ENCODE results near the gene IPCEF1.

DNA sequence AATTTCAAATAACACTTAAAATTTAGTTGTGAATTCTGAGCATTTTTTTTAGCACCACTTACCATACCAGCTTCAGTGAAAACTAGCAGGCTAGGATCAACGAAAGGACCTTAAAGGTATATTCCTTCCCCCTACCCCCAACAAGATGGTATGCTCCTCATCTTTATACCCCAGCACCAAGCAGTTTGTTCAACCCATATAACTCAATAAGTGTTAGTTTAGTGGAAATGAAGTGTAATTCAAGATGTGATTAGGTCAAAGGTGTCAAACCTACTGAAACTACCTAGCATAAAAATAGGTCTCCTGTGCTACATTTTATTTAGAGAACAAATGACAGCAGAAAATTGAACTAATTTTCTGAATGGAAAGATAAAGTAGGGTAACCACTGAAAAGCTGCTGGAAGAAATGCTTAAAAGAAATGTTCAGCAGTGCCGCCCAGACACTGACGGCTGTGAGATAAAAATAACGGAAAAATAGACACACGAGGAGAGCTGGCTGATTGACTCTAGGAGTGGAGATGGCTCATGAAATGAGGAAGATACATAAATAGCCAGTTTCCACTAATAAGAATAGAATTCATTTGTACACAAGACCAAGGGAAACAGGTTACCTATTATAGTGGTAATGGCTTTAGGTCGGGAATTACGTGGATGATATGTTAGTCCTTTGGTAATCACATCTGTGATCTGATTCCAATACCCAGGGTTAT lies 94.8 kb downstream of the IPCEF1 start:
- TF ChIP-seq, protein P1, sequence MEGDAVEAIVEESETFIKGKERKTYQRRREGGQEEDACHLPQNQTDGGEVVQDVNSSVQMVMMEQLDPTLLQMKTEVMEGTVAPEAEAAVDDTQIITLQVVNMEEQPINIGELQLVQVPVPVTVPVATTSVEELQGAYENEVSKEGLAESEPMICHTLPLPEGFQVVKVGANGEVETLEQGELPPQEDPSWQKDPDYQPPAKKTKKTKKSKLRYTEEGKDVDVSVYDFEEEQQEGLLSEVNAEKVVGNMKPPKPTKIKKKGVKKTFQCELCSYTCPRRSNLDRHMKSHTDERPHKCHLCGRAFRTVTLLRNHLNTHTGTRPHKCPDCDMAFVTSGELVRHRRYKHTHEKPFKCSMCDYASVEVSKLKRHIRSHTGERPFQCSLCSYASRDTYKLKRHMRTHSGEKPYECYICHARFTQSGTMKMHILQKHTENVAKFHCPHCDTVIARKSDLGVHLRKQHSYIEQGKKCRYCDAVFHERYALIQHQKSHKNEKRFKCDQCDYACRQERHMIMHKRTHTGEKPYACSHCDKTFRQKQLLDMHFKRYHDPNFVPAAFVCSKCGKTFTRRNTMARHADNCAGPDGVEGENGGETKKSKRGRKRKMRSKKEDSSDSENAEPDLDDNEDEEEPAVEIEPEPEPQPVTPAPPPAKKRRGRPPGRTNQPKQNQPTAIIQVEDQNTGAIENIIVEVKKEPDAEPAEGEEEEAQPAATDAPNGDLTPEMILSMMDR (IDR thresholded peaks at IDR 0.05): no peak
- TF ChIP-seq, protein P2, sequence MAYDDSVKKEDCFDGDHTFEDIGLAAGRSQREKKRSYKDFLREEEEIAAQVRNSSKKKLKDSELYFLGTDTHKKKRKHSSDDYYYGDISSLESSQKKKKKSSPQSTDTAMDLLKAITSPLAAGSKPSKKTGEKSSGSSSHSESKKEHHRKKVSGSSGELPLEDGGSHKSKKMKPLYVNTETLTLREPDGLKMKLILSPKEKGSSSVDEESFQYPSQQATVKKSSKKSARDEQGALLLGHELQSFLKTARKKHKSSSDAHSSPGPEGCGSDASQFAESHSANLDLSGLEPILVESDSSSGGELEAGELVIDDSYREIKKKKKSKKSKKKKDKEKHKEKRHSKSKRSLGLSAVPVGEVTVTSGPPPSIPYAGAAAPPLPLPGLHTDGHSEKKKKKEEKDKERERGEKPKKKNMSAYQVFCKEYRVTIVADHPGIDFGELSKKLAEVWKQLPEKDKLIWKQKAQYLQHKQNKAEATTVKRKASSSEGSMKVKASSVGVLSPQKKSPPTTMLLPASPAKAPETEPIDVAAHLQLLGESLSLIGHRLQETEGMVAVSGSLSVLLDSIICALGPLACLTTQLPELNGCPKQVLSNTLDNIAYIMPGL (CRISPR knock-in tag; IDR thresholded peaks at IDR 0.05; ENCODE audit: borderline replicate concordance): no peak
- no peak for TF ChIP-seq CEBPB (IDR thresholded peaks at IDR 0.05)
- no peak for TF ChIP-seq POLR2AphosphoS2 (conservative IDR thresholded peaks at IDR 0.05; ENCODE audit: low read length)
- no peak for TF ChIP-seq POLR2A (IDR thresholded peaks at IDR 0.05; ENCODE audit: low read length)
